CD4-positive, alpha-beta T cell (primary cell): ENCODE results near the gene MBNL3. TPM values are rescaled to one million over a fixed set of nuclear protein-coding genes. Genes with fewer than 3 reads are reported as not detected.

Experiments
- ATAC-seq: fragments of 200-7000 bp; cut with Tn5 transposase; one replicate; pipeline ENCODE4 v1.10.0; 2022; ENCODE audit warnings: mild to moderate bottlenecking; ENCODE audit not compliant: poor library complexity
- CTCF ChIA-PET: fragments of 350-600 bp; sonication (Branson Sonifier 250); formaldehyde crosslinking; loops from one replicate; lab custom pipeline; 2021; ENCODE audit warnings: antibody characterized with exemption, inconsistent platforms; lab: Charles Lee
- POLR2A ChIA-PET: fragments of 350-600 bp; sonication (Branson Sonifier 250); formaldehyde crosslinking; loops from one replicate; lab custom pipeline; 2021; ENCODE audit warnings: antibody characterized with exemption, inconsistent platforms; lab: Charles Lee
- DNase-seq, 14 experiments: peaks; one replicate each; pipeline ENCODE4 v3.0.0-alpha.2; 2013 to 2020; ENCODE audit warnings: mixed read lengths in 2 of 14
- H3K27ac ChIP-seq, 2 donors: one replicate each; pipeline versions ENCODE4 v1.5.1 to v1.7.0; 2013; ENCODE audit warnings: low read length in 2 of 2, low read depth in 1 of 2, mild to moderate bottlenecking in 1 of 2
- H3K27me3 ChIP-seq, 2 experiments: 1 replicate in 1 of 2; 2 replicates in 1 of 2; pipeline versions ENCODE4 v1.6.1 to v1.7.0; 2013; ENCODE audit warnings: low read length in 2 of 2, control low read depth in 1 of 2, mild to moderate bottlenecking in 1 of 2, moderate library complexity in 1 of 2; ENCODE audit not compliant: insufficient read depth in 2 of 2, control insufficient read depth in 1 of 2
- H3K36me3 ChIP-seq: one replicate; pipeline ENCODE4 v1.6.1; 2013; ENCODE audit warnings: low read length, control low read depth; ENCODE audit not compliant: insufficient read depth
- H3K4me1 ChIP-seq: one replicate; pipeline ENCODE4 v1.6.1; 2013; ENCODE audit warnings: low read length, control low read depth; ENCODE audit not compliant: insufficient read depth
- H3K4me3 ChIP-seq: one replicate; pipeline ENCODE4 v1.5.1; 2013; ENCODE audit warnings: mild to moderate bottlenecking, low read length, moderate library complexity
- H3K9me3 ChIP-seq, 2 experiments: 1 replicate in 1 of 2; 2 replicates in 1 of 2; pipeline versions ENCODE4 v1.6.1 to v1.7.0; 2013; ENCODE audit warnings: low read length in 2 of 2, mild to moderate bottlenecking in 2 of 2, control low read depth in 1 of 2, moderate library complexity in 1 of 2; ENCODE audit not compliant: control insufficient read depth in 1 of 2, insufficient read depth in 1 of 2
- H3K27ac Mint-ChIP-seq: one replicate; pipeline ENCODE4 v1.8.0; 2020; ENCODE audit warnings: mixed read lengths
- H3K27me3 Mint-ChIP-seq: one replicate; pipeline ENCODE4 v1.8.0; 2021; ENCODE audit warnings: mixed read lengths
- H3K36me3 Mint-ChIP-seq: one replicate; pipeline ENCODE4 v1.8.0; 2021; ENCODE audit warnings: low read depth, mixed read lengths
- H3K4me1 Mint-ChIP-seq: one replicate; pipeline ENCODE4 v1.8.0; 2021; ENCODE audit warnings: low read depth, mixed read lengths
- H3K4me3 Mint-ChIP-seq: one replicate; pipeline ENCODE4 v1.8.0; 2020; ENCODE audit warnings: mild to moderate bottlenecking, mixed read lengths
- H3K9me3 Mint-ChIP-seq: one replicate; pipeline ENCODE4 v1.8.0; 2020; ENCODE audit warnings: mixed read lengths
- intact Hi-C, 2 experiments: fragments of 100-400 bp; cut with DNase I in 1 of 2; cut with micrococcal nuclease in 1 of 2; formaldehyde crosslinking; loops; one replicate each; pipeline versions ENCODE4 v1.15.1 to v1.9.0; 2023 to 2025; cut with DNase I, micrococcal nuclease
- total RNA-seq, 174 experiments: library from RNA in 2 of 174; stranded (reverse) in 2 of 174; gene quantifications; one replicate each; pipeline ENCODE4 v1.2.3 and lab custom pipeline; 2021 to 2026
- TF ChIP-seq, protein P1 (sequence below): fragments of 200-600 bp; IDR thresholded peaks from one replicate; pipeline ENCODE4 v1.8.0; 2022; ENCODE audit warnings: antibody characterized with exemption, mild to moderate bottlenecking

Gene MBNL3
- total RNA-seq, 2 experiments from 2014 or later = 19.0 to 19.4 TPM

DNA sequence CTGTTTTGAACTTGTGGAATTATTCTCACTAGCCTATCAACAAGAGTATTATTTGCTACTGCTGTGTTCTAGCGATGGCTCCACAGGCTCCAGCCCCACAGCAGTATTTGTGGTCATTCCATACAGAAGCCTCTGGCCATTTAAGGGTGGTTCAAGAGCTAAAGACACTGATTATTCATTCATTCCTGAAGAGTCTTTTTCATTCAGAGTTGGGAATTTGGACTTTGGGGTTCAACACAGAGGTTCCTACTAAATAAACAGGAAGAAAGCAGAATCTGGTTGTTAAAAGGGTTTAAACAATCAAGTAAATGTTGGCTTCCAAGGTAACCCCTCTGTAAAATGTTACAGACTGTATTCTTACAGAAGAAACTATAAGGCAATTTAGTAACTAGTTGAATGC, 4.3 kb upstream of the MBNL3 start:
- ChIA-PET CTCF (no interaction called here), POLR2A (no interaction called here)
- Histone ChIP-seq H3K4me1 (peaks cover 18% of the 10 kb centered on the region), H3K4me3 (no peak overlapping the region), H3K36me3 (no peaks in the 10 kb centered on the region), H3K9me3 (no peaks in the 10 kb centered on the region), H3K27me3 (no peaks in the 10 kb centered on the region), H3K27ac (no peak overlapping the region)
- ATAC-seq = no peak
- Mint-ChIP-seq H3K4me1 (peaks cover 22% of the 10 kb centered on the region), H3K4me3 (no peak overlapping the region), H3K27ac (no peak overlapping the region), H3K27me3 (no peaks in the 10 kb centered on the region), H3K9me3 (no peaks in the 10 kb centered on the region), H3K36me3 (peaks cover 10% of the 10 kb centered on the region)
- TF ChIP-seq, protein P1, sequence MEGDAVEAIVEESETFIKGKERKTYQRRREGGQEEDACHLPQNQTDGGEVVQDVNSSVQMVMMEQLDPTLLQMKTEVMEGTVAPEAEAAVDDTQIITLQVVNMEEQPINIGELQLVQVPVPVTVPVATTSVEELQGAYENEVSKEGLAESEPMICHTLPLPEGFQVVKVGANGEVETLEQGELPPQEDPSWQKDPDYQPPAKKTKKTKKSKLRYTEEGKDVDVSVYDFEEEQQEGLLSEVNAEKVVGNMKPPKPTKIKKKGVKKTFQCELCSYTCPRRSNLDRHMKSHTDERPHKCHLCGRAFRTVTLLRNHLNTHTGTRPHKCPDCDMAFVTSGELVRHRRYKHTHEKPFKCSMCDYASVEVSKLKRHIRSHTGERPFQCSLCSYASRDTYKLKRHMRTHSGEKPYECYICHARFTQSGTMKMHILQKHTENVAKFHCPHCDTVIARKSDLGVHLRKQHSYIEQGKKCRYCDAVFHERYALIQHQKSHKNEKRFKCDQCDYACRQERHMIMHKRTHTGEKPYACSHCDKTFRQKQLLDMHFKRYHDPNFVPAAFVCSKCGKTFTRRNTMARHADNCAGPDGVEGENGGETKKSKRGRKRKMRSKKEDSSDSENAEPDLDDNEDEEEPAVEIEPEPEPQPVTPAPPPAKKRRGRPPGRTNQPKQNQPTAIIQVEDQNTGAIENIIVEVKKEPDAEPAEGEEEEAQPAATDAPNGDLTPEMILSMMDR = no peak
- intact Hi-C loops = no loop called here
- no peak for DNase-seq

- TF ChIP-seq, protein P1 = peak; percentile 19
- Histone ChIP-seq H3K9me3 (no peaks in the 10 kb centered on the region), H3K27me3 (no peaks in the 10 kb centered on the region), H3K4me3 (peak overlapping the region; percentile 80), H3K4me1 (peaks cover 18% of the 10 kb centered on the region), H3K27ac (no peak overlapping the region), H3K36me3 (no peaks in the 10 kb centered on the region)
- Mint-ChIP-seq H3K9me3 (no peaks in the 10 kb centered on the region), H3K4me1 (peaks cover 39% of the 10 kb centered on the region), H3K4me3 (peak overlapping the region; percentile 99), H3K27me3 (no peaks in the 10 kb centered on the region), H3K36me3 (peaks cover 10% of the 10 kb centered on the region), H3K27ac (peak overlapping the region; percentile 98)
- DNase-seq = peak in 7 of 14 experiments; percentile 1 to 77 (median 29)
- peak; percentile 51 for ATAC-seq
- CTCF ChIA-PET = interaction anchor here (0.8 to 1.6 kb wide), 3 partner anchors 15 to 272 kb away, joined by 3 read pairs; partner anchors contain the start of gene RAP2C
- intact Hi-C loops = loop anchor here in 1 of 2 experiments (2.0 kb wide), 1 partner anchor 122 kb away; no protein-coding TSS in a partner anchor
- POLR2A ChIA-PET = interaction anchor here (0.7 to 3.7 kb wide), 3 partner anchors 8 to 467 kb away, joined by 3 to 28 read pairs (median 4); no protein-coding TSS in a partner anchor
Measured at GRCh38 chrX:132491191-132491590, 2.4 kb upstream of the MBNL3 start.

DNA sequence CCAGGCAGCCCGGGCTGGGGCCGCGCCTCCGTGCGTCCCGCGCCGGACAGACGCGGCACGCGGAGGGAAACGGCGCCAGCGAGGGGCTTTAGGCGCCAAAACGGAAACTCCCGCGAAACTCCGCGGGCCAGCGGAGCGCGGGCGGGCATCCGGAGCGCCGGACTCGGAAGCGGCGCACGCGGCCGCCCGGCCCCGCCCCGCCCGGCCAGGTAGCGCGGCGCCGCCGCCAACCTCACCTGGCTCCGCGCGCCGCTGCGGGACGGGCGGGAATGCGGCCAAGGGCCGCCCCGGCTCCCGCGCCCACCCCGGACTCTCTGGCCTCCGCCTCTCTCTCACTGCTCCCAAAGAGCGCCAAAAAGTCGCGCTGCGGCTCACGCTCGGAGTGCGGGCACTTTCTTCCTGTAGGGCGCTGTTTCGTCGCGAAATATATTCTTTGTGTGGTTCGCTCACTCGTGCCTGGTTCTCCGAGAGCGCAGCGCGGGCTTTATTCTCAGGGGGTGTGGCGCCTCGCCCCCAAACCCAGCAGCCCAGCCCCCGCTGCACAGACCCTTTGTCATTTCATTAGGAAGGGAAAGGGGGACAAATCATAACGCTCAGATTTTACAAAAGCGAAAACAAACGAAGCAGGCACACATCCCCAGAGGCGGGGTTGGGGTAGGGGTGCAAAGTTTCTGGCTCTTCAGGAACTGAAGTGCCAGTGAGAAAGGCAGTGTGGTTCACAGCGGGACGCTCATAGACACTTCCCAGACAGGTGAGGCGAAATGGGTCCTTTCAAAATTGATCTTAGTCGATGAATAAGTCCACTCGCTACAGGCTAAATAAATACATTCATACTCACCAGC, 961 bp upstream of the MBNL3 start:
- Mint-ChIP-seq H3K27ac (peak overlapping the region; percentile 98), H3K27me3 (no peaks in the 10 kb centered on the region), H3K4me1 (peaks cover 53% of the 10 kb centered on the region), H3K9me3 (no peaks in the 10 kb centered on the region), H3K4me3 (peak overlapping the region; percentile 99), H3K36me3 (peaks cover 10% of the 10 kb centered on the region)
- CTCF ChIA-PET = interaction anchor here (1.6 kb wide), 1 partner anchor 271 kb away, joined by 3 read pairs; the partner anchor contains the start of gene RAP2C
- no peaks in the 10 kb centered on the region for H3K9me3 ChIP-seq
- DNase-seq = peak; percentile 22 to 79 (median 44)
- H3K27me3 ChIP-seq = no peaks in the 10 kb centered on the region
- POLR2A ChIA-PET = interaction anchor here (3.7 kb wide), 1 partner anchor 9 kb away, joined by 28 read pairs; no protein-coding TSS in a partner anchor
- ATAC-seq = peak; percentile 48
- peaks cover 18% of the 10 kb centered on the region for H3K4me1 ChIP-seq
- intact Hi-C loops = loop anchor here (2.0 to 10.0 kb wide), 4 partner anchors 123 to 465 kb away; partner anchors contain the start of genes RAP2C (in 1 of the 2) and STK26 (in 1 of the 2)
- peak overlapping the region; percentile 80 for H3K4me3 ChIP-seq
- no peaks in the 10 kb centered on the region for H3K36me3 ChIP-seq
- peak overlapping the region; percentile 22 to 75 for H3K27ac ChIP-seq
- TF ChIP-seq, protein P1 = no peak
